ENCODE results near the gene SUMF1. TPM values are rescaled to one million over a fixed set of nuclear protein-coding genes. Genes with fewer than 3 reads are reported as not detected.

Gene SUMF1
- total RNA-seq, 2 donors from 2014 or later = 24.3 to 29.8 TPM

DNA sequence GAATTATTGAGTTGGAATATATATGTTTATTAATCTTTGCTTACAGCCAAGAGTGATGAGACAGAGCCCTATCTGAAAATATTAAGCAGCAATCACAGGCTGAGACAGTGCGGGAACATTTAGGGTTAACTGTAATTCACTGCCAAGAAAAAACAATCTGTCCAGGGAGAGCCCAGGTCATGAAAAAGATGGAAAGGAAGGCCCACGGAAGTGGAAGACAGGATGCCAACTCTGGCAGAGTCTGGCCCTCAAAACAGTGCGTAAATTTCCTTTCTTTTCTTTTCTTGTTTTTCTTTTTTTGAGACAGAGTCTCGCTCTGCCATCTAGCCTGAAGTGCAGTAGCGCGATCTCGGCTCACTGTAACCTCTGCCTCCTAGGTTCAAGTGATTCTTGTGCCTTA, 67.6 kb downstream of the SUMF1 start:
- intact Hi-C loops (cut with DNase I) = no loop called here
- no peak for DNase-seq (ENCODE audit: low spot score)

DNA sequence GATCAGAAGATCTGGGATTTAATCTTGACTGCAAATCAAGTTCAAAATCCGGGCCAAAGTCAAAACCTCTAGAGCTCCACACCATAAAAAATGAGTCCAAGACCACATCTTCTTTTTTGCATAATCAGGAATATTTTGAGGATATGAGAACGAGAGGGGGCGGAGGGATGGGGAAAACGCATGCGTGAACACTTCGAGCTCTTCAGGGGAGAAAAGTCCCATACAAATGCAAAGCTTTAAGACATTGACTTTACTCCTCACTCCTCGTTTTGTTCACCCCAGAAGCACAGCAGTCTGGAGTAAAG, 68.2 kb downstream of the SUMF1 start:
- DNase-seq (ENCODE audit: low spot score) = no peak
- intact Hi-C loops (cut with DNase I) = no loop called here

DNA sequence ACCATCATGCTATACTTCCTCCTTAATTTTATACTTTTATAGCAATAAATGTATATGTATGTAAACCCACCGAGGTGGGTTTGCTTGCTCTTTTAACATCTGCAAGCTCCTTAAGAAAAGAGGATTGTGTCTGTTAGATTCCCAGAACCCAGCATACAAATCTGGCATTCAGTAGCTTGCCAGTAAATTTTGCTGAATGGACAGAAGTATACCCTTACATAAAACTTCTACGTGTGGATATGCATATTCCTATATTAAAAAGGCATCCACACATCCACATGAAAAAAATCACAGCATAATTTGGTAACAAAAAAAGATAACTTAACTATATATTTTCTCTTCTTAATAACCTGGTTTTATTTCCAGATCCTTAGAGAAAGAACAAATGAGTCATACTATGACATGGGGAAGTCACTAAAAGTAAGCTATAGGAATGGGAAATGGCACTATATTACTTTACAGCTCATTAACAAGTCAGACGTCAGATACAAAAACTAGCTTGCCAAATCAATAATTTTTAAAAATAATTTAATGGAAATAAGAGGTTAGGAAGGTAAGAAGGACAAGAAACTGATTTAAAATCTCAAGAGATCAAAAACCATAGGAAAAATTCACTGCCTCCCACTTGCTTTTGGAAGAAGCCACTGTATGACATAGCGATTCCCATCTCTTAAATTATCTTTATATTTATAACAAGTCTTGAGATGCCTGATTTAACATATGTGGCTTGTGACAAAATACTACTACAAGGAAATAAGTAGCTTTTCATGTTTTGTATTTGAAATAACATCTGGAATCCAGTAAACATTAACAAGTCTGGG, 68.7 kb downstream of the SUMF1 start:
- no peak for DNase-seq (ENCODE audit: low spot score)

DNA sequence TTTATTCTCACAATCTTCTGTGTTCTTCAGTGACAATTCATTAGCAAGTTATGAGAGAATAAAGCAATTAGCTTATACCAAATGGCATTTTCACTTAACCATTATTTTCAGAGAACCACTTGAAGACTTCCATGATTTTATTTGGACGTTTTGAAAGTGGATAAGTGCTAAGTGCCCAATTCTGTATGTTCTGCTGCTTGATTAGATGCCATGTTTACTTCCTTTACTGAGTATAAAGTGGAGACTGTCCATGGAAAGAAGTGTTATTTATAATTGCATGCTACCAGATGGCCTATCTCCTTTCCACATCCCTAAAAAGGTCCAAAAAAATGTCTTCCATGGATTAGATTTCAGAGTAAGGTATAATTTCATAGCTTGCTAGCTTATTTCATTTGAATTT, 69.6 kb downstream of the SUMF1 start:
- intact Hi-C loops (cut with DNase I) = no loop called here
- no peak for DNase-seq (ENCODE audit: low spot score)

More for the DNA sequence above, 68.7 kb downstream of the SUMF1 start:
- intact Hi-C loops (cut with DNase I) = no loop called here

DNA sequence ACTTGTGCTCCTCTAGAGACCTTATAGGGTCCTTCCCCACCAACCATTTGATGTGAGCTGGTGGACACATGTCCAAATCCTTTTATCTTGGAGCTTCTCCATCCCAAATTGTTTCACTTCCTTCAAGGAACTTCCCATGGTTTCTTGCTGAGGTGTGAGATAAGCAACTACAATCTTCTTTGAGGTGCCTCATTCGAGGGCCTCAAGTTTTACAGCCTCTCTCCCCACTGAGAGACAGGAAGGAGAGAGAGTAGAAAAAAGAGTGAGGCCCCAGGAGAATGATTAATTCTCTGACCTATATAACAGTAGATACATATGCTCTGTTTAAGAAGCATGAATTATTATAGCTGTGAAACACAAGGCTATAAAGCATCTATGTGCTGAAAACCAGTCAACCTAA, 70.5 kb downstream of the SUMF1 start:
- intact Hi-C loops (cut with DNase I) = no loop called here
- DNase-seq (ENCODE audit: low spot score) = no peak

DNA sequence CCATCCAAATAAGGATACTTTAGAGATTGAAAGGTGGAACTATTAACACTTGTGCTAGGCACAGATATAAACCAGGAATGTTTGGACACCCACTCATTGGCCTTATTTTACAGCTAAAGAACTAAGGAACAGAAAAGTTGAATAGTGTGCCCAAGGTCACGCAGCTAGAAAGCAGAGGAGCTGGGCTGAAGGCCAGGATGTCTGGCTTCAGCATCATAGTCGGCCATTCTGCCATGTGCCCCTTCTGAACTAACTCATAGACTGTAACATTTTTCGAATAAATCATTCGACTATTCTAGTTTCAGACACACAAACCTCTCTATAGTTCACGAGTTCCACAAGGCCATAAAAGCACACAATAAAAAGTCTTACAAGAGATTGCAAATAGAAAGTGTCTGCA, 71.1 kb downstream of the SUMF1 start:
- no peak for DNase-seq (ENCODE audit: low spot score)
- intact Hi-C loops (cut with DNase I) = no loop called here

DNA sequence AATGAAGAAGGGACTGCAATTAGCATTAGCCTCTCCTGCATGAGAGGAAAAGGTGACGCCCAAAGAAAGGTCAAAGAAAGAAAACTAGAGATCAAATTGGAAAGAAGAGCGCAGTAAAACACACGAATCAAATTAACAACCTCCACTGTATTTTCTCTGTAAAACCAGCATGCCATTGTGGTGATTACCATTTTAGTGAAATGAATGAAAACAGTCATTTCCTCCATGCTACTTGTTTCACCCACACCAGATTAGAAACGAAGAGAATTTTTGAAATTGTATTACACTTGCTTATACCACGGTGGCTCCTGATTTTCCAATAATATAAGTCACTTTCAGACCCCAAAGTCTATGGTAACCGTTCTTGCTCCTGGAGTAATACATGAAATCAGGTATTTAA, 71.6 kb downstream of the SUMF1 start:
- intact Hi-C loops (cut with DNase I) = no loop called here
- DNase-seq (ENCODE audit: low spot score) = no peak

DNA sequence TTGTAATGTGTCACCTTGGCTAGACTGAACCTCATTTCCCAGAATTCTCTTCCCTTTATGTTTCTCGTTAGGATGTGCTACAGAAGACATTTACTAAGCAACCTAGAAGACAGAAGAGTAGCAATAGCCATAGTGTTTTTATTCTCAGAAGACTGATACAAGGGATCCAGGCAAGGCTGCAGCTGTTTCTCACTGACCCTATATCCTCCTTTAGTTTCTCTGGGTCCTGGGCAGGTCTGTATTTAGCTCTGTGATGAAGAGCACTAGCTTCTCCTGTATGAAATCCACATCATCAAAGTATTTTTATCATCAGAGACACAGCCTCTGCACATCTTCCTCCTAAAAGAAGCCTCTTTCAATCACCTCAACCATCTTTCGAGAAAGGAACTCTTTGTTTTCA, 72.5 kb downstream of the SUMF1 start:
- intact Hi-C loops (cut with DNase I) = no loop called here
- DNase-seq (ENCODE audit: low spot score) = no peak

DNA sequence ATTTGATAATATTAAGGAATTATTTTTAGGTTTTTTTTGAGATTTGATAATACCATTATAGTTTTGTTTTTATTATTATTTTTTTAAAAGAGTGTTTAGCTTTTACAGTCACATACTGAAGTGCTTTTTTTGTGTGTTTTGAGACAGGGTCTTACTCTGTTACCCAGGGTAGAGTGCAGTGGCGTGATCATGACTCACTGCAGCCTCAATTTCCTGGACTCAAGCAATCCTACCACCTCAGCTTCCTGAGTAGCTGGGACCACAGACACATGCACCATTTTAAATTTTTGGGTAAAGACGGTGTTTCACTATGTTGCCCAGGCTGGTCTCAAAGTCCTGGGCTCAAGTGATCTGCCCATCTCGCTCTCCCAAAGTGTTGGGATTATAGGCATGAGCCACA, 73.0 kb downstream of the SUMF1 start:
- intact Hi-C loops (cut with DNase I) = no loop called here
- no peak for DNase-seq (ENCODE audit: low spot score)

DNA sequence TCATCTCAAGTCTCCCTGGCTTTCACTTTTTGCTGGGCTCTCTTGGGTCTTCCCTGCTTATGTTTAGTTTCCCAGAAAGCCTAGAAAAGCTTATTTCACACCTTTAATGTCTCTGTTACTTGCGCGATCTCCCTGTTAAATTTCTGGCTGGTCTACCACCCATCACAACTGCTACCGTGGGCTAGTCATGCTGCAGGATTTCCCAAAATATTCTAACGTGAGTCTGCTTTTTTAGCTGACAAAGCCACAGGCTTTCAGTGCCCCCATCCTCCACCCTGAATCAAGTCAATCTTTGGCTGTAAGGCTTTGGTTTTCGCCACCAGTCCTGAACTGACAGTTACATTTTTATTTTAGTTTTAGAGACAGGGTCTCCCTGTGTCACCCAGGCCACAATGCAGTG, 74.1 kb downstream of the SUMF1 start:
- DNase-seq (ENCODE audit: low spot score) = no peak
- intact Hi-C loops (cut with DNase I) = no loop called here

DNA sequence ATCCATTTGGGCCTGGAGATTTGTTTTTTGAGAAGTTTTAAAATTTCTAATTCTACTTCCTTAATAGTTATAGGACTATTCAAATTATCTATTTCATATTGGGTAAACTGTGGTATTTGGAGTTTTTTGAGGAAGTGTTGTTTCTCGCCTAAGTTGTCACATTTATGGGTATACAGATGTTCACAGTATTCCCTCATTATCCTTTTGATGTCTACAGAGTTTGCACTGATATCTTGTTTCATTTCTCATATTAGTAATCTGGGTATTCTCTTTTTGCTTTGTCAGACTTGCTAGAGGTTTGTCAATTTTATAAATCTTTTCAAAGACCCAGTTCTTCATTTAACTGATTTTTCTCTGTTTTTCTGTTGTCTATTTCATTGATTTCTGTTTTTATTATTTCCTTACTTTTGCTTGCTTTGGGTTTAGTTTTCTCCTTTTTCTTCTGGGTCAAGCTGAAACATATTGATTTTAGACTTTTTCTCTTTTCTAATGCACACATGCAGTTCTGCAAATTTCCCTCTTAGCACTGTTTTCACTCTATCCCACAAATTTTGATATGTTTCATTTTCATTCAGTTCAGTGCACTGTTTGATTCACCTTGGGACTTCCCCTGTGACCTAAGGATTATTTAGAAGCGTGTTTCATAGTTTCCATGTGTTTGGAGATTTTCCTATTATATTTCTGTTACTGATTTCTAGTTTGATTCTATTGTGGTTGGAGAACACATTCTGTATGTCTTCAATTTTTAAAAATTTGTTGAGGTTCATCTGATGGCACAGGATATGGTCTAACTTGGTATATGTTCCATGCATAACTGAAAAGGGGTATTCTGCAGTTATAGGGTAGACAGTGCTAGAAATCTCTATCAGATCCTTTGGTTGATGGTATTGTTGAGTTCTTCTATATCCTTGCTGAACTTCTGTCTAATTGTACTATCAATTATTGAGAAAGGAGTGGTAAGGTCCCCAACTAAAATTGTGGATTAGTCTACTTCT, 79.6 kb downstream of the SUMF1 start:
- intact Hi-C loops (cut with DNase I) = no loop called here
- DNase-seq (ENCODE audit: low spot score) = no peak

DNA sequence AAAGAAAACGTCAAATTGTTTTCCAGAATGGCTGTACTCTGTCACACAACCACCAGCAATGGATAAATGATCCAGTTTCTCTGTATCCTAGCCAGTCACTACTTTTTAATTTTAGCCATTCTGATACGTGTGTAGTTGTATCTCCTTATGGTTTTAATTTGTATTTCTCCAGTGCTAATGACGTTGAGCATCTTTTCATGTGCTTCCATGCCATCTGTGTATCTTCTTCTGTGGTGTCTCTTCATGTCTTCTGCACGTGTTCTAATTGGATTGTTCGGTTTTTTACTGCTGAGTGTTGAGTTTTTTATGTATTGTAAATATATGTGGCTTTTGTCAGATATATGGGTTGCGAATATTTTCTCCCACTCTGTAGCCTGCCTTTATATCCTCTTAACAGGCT, 81.9 kb downstream of the SUMF1 start:
- intact Hi-C loops (cut with DNase I) = no loop called here
- DNase-seq (ENCODE audit: low spot score) = no peak

DNA sequence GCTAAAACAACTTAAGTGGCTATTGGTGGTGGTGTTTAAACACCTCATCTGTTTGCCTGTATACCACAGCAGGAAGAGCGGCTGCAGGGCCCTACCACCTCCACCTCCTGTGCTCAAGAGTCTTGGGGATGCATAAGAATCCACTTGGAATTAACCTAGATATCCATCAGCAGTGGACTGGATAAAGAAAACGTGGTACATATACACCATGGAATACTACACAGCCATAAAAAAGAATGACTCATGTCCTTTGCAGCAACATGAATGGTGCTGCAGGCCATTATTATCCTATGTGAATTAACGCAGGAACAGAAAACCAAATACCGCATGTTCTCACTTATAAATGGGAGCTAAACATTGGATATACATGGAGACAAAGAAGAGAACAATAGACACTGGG, 87.1 kb downstream of the SUMF1 start:
- DNase-seq (ENCODE audit: low spot score) = no peak
- intact Hi-C loops (cut with DNase I) = no loop called here

DNA sequence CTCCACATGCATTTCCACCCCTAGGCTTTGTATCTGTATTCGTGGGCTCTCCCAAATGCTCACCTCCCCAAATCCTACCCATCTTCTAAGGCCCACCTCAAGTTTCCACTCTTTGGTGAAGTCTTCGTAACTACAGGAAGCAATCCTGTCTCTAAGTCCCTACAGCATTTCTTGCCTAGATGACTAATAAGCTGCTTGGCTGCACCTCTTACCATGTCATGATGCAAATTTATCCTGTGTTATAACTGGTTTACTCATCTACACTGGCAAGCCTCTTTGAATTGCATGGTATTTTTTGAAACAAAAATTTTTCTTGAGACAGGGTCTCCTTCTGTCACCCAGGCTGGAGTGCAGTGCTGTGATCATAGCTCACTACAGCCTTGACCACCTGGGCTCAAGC, 90.6 kb downstream of the SUMF1 start:
- DNase-seq (ENCODE audit: low spot score) = no peak
- intact Hi-C loops (cut with DNase I) = no loop called here

DNA sequence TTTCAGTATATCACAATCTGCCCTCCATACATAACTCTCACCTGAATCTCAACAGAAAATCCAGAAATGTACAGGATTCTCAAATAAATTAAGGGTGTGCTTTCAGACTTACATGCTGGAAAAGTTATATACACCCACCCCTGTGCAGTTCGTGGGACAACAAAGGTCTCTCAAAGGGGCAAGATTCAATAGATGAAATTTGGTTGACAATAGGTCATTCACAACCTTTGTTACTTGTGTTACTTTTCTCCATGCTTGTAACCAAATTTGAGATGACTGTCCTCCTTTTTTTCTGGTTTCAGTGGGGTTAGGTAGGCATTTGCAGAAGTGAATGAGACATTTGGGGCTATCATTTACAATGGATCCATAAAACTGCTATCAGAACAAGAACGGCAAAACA, 91.2 kb downstream of the SUMF1 start:
- no peak for DNase-seq (ENCODE audit: low spot score)
- intact Hi-C loops (cut with DNase I) = no loop called here

DNA sequence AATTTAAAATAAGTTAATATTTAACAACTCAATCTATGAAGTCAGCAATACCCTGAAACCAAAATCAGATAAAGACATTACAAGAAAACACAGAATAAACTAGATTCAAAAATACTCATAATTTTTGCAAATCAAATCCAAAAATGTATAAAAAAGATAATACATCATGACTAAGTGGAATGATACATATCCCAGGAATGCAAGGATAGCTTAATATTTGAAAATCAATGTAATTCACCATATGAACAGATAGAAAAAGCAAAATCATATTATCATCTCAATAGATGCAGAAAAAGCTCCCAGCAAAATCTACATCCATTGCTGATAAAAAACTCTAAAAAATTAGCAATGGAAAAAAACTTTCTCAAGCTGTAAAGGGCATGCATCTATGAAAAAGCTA, 93.4 kb downstream of the SUMF1 start:
- DNase-seq (ENCODE audit: low spot score) = no peak
- intact Hi-C loops (cut with DNase I) = no loop called here

DNA sequence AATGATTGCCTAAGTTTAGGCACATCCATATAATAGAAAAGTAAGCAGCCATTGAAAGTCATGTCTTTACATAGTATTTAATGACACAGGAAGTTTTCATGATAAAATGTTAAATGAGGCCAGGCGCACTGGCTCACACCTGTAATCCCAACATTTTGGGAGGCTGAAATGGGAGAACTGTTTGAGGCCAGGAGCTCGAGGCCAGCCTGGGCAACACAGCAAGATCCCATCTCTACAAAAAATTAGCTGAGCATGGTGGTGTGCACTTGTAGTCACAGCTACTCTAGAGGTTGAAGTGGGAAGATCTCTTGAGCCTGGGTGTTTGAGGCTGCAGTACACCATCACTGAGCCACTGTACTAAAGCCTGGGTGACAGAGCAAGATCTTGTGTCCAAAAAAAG, 104.5 kb downstream of the SUMF1 start:
- intact Hi-C loops (cut with DNase I) = no loop called here

DNA sequence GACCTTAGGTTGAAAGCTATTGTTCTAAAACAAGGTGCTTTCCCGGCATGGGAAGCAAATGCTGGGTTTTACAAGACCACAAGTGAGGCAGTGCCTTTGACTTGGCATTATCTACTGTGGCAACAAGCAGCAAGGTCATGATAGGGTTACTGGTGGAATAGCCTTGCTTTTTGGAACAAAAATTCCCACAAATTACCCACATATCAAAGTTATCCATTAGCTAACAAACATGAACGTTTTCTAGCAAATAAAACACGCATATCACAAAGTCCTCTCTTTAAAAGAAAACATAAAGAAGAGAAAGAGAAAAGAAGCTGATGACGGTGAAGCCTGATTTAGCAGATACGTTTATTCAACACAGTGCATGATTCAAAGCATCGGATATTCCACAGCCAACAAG, 106.3 kb downstream of the SUMF1 start:
- intact Hi-C loops (cut with DNase I) = no loop called here
- no peak for DNase-seq (ENCODE audit: low spot score)

More for the DNA sequence above, 104.5 kb downstream of the SUMF1 start:
- no peak for DNase-seq (ENCODE audit: low spot score)

DNA sequence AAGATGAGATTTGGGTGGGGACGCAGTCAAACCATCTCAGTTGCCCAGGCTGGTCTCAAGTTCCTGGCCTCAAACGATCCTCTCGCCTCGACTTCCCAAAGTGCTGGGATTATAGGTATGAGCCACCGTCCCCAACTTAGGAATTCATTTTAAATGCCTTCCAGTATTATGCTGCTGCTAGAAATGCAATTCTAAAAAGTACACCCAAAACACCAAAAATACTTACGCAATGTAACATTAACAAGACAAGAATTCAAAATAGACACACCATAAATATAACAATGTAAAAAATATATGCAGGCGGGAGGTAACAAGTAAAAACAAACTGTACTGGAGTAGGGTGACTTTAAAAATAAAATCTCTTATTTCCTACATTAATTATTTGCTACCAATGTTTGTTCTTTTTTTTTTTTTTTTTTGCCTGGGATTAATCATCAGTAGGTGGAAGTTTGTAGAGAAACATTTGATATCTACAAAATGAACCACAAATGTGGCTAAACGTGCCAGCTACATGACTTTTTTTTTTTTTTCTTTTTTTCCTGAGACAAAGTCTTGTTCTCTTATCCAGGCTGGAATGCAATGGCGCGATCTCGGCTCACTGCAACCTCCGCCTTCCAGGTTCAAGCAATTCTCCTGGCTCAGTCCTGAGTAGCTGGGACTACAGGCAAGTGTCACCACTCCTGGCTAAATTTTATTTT, 107.1 kb downstream of the SUMF1 start:
- intact Hi-C loops (cut with DNase I) = loop anchor here (10.0 kb wide), 2 partner anchors 135 to 285 kb away; partner anchors contain the start of gene ITPR1 (in 1 of the 2)
- no peak for DNase-seq (ENCODE audit: low spot score)

DNA sequence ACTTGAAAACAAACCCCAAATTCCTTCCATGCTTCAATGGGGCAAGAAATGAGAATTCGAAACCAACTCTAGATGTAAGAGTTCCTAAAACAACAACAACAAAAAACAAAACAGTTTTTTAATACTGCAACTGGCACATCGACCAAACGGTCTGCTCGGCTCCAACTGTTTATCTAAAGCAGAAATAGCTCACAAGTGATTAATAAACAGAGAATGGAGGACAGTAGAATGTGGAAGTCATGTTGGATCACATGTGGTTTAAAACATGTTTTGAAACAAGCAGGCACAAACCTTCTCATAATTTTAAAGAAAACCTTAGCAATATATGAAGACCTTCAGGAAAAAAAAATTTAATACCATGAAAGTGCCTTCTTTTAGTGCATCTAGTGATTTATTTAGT, 108.8 kb downstream of the SUMF1 start:
- intact Hi-C loops (cut with DNase I) = loop anchor here (10.0 kb wide), 2 partner anchors 137 to 287 kb away; partner anchors contain the start of gene ITPR1 (in 1 of the 2)
- no peak for DNase-seq (ENCODE audit: low spot score)
